NCI-H187 (cell line): ENCODE measurements around the gene RHAG.
A peak's percentile ranks its signal among the peaks of the same experiment; 100 is the strongest.
"Not testable (repeated sequence)": the region's sequence is repeated elsewhere in the genome, so short reads cannot be mapped to it uniquely, and the experiment has no call there.

Experiments used
- DNase-seq, 2 experiments: peaks; one replicate each; lab custom pipeline; 2025; lab: John Stamatoyannopoulos, UW

The RHAG gene

DNA sequence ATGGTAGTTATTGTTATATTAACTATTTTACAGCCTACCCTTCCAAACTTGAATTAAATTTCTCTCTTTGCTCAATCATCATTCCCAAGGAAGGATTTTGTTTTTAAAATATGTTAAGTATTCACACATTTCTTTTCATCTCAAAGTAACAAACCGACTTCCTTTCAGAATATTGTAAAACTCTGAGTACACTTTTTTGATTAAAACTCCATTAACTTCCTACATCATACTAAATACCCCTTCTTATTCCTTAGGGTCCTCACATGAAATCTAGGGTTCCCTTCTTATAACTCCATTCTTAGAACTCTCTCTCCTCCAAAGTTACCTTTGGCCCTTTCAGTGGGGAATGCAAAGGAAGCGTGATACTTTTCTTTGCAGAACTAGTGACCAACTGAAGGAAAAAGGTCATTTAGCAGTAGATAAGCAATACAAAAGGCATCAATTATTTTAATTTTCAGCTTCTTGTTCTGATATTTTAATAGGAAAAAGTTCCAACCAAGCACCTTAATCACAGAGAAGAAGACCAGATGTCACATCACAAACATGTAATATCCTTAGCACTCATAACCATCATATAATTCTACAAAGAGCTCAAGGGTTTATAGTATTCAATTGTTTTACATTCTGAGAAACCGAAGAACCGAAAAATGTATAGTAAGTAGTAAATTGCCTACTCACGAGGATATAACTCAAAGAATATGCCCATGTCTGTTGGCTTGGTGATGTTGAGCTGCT, 494 bp downstream of the RHAG start:
- no peak for DNase-seq

DNA sequence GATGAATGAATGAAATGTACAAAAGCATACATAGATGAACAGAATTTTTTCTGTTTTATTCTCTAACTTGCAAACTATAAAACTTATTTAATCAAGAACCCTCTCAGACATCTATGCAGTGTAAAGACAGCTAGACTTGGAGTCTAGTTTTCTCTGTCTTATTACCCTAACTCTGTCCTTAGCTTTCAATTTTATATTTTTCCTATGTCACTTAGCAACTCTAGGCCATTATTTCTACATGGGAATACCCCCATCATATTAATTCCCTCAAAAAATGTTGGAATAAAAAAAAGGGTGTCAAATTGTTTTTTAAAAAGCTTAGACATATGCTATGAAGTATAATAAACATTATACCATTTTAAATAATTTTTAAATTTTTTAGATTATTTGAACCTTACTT, 1.2 kb downstream of the RHAG start:
- no peak for DNase-seq

DNA sequence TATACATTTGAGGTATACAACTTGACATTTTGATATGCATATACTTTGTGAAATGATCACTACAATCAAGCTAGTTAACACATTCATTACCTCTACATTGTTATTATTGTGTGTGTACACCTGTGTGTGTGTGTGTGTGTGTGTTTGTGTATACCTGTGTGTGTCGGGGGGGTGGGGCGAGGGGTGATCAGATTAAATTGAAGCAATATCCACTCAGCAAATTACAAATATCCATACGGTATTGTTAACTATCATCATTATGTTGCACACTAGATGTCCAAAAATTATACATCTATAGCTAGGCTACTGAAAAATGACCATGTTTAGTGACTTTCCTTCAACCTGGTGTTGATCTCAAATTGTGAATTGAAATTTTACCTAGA, 1.8 kb downstream of the RHAG start:
- DNase-seq: no peak

DNA sequence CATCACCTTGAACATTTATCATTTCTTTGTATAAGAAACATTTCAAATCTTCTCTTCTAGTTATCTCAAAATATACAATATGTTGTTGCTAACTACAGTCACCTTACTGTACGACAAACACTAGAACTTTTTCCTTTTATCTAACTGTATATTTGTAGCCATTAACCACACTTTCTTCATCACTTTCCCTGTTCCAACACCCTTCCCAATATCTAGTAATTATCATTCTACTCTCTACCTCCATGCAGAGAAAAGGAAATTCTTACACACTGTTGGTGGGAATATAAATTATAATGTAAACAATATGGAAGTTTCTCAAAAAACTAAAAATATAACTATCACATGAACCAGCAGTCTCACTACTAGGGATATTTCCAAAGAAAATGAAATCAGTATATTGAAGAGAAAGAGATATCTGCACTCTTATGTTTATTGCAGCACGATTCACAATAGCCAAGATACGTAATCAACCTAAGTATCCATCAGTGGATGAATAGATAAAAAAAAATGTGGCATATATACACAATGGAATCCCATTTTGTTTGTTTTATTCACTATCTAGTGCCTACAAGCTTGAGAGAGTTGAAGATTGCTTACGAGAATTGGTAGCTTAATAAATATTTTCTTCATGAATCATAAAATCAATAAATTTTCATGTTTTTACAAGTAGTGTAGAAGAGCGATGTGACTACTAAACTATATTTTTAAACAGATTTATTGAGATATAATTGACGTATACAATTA, 2.4 kb downstream of the RHAG start:
- no peak for DNase-seq

DNA sequence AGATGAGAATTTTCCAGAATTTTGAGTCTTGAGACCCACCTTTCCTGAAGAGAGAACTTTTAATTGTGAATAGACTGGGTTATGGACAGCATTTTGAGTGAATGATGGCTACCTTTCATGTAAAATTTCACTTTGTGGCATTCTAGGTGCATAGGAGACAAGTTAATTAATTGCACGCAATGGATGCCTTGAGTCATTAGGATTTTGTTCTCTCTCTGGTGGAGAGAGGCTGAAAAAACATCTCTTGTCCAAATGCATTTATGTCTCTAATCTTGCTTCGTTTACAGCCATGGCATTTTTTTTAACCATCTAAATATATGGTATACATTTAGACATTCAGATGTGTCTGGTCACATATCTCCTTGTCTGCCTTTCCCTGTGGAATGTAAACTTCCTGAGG, 3.1 kb downstream of the RHAG start:
- no peak for DNase-seq

DNA sequence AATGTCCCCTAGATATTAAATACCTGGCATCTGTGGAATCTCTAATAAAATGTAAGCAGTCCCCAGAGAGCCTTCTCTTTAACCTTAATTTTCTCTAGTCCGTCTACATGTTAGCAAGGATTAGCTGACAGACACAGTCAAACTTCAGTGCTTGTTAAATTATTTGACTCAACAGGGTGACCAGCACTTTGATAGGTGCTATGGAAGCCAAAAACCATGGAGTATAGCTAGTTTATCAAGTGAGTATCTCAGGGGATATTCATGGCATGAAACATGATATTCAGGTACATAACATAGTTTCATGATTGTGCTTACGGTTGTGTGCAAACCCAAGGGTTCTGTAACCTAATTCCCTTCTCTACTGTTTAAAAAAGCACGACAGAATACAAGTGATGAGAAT, 3.9 kb downstream of the RHAG start:
- DNase-seq: no peak

DNA sequence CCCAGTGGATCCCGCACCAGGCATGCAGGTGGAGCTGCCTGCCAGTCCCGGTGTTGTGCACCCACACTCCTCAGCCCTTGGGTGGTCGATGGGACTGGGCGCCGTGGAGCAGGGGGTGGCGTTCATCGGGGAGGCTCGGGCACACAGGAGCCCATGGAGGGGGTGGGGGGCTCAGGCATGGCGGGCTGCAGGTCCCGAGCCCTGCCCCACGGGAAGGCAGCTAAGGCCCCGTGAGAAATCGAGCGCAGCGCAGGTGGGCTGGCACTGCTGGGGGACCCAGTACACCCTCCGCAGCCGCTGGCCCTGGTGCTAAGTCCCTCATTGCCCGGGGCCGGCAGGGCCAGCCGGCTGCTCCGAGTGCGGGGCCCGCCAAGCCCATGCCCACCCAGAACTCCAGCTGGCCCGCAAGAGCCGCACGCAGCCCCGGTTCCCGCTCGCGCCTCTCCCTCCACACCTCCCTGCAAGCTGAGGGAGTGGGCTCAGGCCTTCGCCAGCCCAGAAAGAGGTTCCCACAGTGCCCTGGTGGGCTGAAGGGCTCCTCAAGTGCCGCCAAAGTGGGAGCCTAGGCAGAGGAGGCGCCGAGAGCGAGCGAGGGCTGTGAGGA, 7.1 kb downstream of the RHAG start:
- not testable (repeated sequence) for DNase-seq

DNA sequence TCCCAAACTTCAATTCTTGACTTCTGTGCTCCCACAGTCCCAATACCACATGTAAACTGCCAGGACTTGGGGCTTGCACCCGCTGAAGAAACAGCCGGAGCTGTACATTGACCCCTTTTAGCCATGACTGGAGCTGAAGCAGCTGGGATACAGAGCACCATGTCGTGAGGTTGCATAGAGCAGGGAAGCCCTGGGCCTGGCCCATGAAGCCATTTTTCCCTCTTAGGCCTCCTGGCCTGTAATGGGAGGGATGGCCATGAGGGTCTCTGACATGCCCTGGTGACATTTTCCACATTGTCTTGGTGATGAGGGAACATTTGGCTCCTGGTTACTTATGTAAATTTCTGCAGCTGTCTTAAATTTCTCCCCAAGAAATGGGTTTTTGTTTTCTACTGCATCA, 9.8 kb downstream of the RHAG start:
- no peak for DNase-seq

DNA sequence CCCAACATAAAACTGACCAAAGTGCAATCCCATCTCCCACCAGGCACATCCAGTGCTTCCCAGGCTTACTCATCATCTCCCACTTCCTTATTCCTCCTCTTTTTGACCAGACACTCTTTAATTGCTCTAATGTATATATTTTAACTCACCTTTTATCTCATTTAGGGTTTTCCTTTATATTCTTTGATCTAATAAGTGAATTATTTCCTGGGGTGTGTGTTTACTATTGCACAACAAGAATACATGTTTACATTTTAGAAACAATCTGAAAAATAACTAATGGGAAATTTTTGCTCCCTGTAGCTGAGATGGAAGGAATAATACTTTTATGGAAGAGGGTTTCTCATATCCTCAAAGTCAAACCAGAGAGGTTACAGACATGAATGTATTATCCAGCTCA, 18.4 kb downstream of the RHAG start:
- DNase-seq: no peak

DNA sequence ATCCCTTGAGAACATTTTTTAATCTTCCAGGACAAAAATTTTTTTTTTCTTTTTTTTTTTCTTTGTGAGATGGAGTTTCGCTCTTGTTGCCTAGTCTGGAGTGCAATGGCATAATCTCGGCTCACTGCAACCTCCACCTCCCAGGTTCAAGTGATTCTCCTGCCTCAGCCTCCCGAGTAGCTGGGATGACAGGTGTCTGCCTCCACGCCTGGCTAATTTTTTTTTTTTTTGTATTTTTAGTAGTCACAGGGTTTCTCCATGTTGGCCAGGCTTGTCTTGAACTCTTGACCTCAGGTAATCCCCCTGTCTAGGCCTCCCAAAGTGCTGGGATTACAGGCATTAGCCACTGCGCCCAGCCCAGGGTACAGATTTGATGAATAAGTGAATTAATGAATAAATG, 22.5 kb downstream of the RHAG start:
- not testable (repeated sequence) for DNase-seq

DNA sequence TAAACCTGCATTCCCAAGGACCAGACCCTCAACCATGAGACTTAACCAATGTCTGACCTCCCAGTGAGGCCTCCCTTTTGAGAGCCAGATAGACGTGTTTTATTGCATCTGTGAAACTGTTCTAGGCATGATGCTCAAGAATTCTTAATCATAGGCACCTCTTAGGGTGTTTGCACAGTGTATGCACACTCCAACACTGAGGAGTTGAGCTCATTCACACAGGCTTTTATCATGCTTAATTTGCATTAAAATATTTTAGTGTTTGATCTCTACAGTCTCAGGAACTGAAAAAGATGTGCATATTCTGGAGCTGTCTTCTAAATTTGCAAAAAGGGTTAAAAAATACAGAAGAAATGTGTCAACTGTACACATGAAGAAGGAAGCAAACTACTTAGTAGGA, 27.4 kb downstream of the RHAG start:
- DNase-seq: no peak

DNA sequence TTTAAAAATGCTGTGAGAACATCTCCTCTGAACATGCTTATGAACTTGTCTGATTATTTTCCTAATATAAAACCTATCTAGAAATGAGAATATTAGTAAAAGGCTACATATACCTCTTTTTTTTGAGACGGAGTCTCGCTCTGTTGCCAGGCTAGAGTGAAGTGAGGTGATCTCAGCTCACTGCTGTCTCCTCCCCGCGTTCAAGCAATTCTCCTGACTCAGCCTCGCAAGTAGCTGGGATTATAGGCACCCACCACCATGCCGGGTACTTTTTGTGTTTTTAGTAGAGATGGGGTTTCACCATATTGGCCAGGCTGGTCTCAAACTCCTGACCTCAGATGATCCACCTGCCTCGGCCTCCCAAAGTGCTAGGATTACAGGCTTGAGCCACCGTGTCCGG, 28.4 kb downstream of the RHAG start:
- DNase-seq: not testable (repeated sequence)

DNA sequence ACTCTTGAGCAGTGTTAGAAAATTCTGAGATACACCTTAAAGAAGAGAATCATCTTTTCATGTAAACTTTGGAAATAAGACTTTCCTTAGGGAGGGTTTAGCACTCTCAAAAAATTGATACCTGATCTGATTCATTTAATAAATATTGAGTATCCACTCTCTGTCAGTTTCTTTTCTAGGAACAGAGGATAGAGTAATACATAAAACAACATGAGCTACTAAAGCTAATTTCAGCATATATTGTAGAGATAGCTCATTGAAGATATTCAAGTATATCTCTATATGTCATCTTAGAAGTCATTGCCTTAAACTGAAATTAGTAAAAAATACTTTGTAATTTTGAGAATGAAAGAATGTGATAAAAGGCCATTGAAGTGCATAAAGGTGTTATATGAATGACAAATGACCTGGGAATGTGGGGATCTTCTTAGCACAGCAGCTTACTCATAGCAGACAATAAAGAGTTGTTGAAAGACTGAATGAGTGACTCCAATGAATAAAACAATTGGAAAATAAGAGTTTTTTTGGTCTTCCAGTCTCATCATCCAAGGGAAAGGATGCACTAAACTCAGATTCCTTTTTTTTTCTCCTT, 29.2 kb downstream of the RHAG start:
- DNase-seq: no peak

DNA sequence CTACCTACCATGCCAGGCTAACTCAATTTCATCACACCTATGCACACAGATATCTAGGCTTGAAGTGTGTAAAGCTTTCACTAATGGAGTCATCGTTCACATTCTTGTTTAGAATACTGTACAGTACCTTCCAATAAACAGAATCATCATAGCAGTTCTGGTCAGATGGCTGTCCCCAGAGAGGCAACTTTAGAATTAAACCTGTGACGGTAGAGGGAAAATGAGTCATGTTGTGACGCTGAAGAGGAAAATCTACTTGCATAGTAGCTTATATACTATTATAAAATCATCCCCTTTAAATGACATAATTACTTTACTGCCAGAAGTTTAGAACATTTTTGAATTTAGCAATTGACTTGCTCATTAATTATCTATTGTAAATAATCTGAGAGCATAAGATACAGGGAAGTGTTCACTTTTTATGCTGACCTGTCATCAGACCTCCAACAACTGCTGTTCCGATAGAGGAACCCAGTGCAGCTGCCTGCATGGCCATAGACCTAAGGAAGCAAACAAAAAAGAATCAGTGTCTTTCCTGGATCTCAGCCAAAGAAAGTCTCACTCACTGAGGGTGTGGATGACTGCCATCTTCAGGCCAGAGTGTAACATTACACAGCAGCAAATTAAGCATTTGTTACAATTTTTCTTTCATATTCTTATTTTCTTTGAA, 29.8 kb downstream of the RHAG start:
- DNase-seq: peak in 1 of 2 experiments; percentile 53

DNA sequence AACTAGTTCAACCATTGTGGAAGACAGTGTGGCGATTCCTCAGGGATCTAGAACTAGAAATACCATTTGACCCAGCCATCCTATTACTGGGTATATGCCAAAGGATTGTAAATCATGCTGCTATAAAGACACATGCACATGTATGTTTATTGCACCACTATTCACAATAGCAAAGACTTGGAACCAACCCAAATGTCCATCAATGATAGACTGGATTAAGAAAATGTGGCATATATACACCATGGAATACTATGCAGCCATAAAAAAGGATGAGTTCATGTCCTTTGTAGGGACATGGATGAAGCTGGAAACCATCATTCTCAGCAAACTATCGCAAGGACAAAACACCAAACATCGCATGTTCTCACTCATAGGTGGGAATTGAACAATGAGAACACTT, 32.6 kb downstream of the RHAG start:
- not testable (repeated sequence) for DNase-seq

DNA sequence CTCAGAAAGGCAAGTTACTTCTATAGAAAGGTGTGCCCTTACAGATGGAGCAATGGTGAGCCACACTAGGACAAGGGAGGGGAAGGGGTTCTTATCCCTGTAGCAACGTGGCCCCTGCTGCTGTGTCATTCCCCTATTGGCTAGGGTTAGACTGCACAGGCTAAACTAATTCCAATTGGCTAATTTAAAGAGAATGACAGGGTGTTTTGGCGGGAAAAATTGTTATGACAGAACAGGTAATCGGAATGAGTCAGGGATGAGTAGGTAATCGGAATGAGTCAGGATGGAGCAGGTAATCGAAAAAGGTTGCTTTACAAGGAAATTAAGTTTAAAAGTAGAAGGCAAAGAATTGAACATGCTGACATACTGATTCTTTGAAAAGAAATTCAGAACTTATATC, 49.4 kb downstream of the RHAG start:
- DNase-seq: not testable (repeated sequence)

DNA sequence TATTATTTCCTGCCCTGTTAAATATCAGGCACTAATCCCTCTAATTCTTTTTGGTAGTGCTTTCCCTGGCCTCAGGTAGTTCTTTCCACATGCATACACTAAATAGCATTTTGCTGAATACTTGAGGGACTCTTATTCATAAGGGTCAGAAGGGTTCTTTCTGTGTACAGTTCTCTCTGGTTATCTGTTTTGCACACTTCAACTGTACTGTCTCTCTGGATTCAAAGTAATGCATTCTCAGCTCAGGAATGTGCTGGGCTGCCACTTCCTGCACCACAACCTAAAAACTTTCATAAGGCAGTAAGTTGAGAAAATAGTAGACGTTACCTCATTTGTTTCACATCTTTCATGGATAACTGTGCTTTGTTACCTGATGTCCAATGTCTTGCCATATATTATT, 54.1 kb downstream of the RHAG start:
- DNase-seq: no peak

DNA sequence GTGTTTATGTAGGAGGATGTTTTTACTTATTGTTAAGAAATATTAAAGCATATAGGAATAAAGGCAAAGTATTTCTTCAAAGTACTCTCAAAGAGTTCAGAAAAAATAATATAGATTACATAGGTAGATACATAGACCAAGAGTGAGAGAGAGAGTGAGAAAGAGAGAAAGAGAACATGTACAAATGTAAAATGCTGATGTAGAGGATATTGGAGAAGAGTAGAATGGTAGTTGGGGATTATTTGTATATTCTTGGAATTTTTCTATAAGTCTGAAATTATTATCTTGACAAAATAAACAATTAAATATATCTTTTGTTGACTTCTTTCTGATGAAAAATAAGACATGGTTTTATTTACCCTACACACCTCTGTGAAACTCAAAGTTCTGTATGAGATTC, 57.0 kb downstream of the RHAG start:
- DNase-seq: no peak

DNA sequence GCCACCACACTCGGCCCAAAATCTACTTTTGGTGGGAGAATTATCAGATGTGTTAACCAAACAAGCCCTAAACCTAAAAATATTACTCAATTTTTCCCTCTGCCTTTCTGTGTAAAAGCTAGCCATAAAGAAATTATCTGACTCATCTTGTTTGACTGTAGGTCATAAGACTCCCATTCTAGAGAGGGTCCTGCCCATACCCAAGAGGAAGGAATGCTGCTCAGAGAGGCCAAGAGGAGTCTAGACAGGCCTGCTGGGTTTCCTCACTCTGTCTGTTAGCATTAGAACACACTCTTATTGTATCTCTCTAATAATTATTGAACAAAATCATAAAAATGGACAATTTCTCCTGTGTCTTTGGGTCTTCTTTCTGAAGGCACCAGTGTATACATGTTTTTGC, 60.0 kb downstream of the RHAG start:
- DNase-seq: no peak

DNA sequence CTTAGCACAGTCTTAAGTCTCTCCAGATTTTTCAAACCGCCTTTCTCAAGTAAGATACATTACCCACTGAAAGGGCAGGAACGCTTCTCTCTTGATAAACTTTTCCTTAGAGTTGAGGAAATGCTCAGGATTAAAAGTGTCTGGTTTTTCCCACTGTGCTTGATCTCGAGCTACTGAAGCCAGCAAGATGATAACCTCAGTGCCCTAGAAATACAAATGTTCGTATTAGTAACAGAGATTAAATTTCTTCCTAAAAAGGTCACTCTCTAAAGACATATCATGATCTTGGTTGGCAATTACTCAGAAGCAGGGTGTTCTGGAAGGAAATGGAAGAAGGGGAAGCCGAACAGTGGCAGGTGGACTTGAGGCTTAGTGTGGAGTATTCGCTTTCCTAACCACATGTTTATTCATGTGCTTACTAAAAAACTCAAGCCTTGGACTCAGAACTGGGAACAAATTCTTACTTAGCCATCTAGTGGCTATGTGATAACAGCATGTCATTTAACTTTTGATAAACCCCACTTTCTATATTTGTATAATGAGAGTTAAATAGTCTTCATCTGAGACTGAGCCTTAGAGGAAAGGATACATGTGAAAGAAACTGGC, 66.1 kb downstream of the RHAG start:
- no peak for DNase-seq

DNA sequence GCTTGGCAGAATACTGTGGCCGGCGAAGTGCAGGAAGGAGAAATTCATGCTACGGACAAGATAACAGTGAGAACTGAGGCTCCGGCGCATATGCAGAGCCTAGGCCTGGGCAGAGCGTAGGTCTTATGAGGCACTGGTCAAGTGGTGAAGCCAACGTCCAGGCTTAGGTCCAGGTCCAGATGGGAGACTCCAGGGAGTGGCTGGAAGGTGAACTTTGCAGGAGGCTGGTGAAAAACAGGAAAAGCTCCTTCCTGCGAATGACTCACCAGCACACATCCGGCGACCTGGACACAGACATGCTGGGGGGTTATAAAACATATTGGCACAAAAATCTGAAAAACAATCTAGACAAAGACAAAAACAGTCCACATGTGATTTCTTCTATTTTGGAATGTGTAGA, 70.8 kb downstream of the RHAG start:
- no peak for DNase-seq

DNA sequence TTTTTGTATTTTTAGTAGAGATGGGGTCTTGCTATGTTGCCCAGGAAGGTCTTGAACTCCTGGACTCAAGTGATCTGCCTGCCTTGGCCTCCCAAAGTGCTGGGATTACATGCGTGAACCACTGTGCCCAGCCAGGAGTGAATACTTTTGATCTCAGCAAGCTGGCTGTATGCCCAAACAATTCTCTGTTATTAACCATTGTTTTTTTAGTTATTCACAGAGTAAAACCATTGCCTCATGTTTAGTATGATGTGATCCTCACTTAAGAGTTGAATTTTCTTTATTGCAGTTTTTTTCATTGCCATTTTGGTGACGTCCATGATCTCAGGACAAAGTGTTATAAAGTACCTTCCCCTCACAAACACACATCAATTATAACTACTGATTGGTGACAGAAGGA, 71.4 kb downstream of the RHAG start:
- DNase-seq: no peak
